Endothelial cell of umbilical vein (primary cell): ENCODE measurements around the gene TGFBR3. TPM values are rescaled to one million over a fixed set of nuclear protein-coding genes. Genes with fewer than 3 reads are reported as not detected.

Experiments
- BruUV-seq: library from RNA; stranded (reverse); fragments of 400-500 nt; replicated peaks from 2 replicates; lab custom pipeline; 2021; lab: Mats Ljungman, UMichigan
- CTCF ChIA-PET: fragments of 300-600, 350-600 bp; sonication (Branson Sonifier 250); formaldehyde crosslinking; loops from one replicate; lab custom pipeline; 2021; ENCODE audit warnings: antibody characterized with exemption, inconsistent platforms; lab: Charles Lee
- POLR2A ChIA-PET: fragments of 300-600, 350-600 bp; sonication (Branson Sonifier 250); formaldehyde crosslinking; loops from one replicate; lab custom pipeline; 2021; ENCODE audit warnings: antibody characterized with exemption, inconsistent platforms; lab: Charles Lee
- DNase-seq: peaks from one replicate; pipeline ENCODE4 v3.0.0-alpha.2; 2011; ENCODE audit warnings: low read depth, low spot score
- FAIRE-seq: peaks from 2 replicates; lab custom pipeline; 2011; peaks lifted over from hg19 to GRCh38; lab: Jason Lieb, UNC
- H2AFZ ChIP-seq: 2 replicates; pipeline ENCODE4 v1.6.0; 2012; ENCODE audit warnings: low read depth, low read length, control low read depth, inconsistent platforms
- H3K27ac ChIP-seq: 2 replicates; pipeline ENCODE4 v1.5.1; 2011; ENCODE audit warnings: low read depth, mild to moderate bottlenecking, control low read depth, low read length, moderate library complexity; ENCODE audit not compliant: insufficient read depth
- H3K27me3 ChIP-seq, 2 experiments: 2 replicates each; pipeline versions ENCODE4 v1.6.0 to v1.6.1; 2011; ENCODE audit warnings: low read length in 2 of 2, mixed read lengths in 1 of 2; ENCODE audit not compliant: control insufficient read depth in 2 of 2, insufficient read depth in 2 of 2
- H3K36me3 ChIP-seq, 2 experiments: 2 replicates in 1 of 2; 3 replicates in 1 of 2; pipeline ENCODE4 v1.5.1; 2011; ENCODE audit warnings: low read length in 2 of 2, mild to moderate bottlenecking in 1 of 2, moderate library complexity in 1 of 2; ENCODE audit not compliant: control insufficient read depth in 2 of 2, insufficient read depth in 2 of 2; ENCODE audit errors: extremely low read depth in 1 of 2
- H3K4me1 ChIP-seq: 3 replicates; pipeline ENCODE4 v1.5.1; 2011; ENCODE audit warnings: mild to moderate bottlenecking, low read length; ENCODE audit not compliant: control insufficient read depth, insufficient read depth; ENCODE audit errors: extremely low read depth
- H3K4me2 ChIP-seq: 2 replicates; pipeline ENCODE4 v1.6.1; 2011; ENCODE audit warnings: low read length, control low read depth, mixed read lengths; ENCODE audit not compliant: insufficient read depth
- H3K4me3 ChIP-seq, 3 experiments: fragments of 200-600 bp in 1 of 3; sonication (generic), shearing (Covaris generic) in 1 of 3; replicated peaks in 1 of 3; 2 replicates each; pipeline ENCODE4 v1.5.1; 2011 to 2016; ENCODE audit warnings: control low read depth in 3 of 3, low read length in 3 of 3, mild to moderate bottlenecking in 2 of 3, inconsistent platforms in 1 of 3, low read depth in 1 of 3, moderate library complexity in 1 of 3; ENCODE audit not compliant: insufficient read depth in 1 of 3
- H3K79me2 ChIP-seq: 2 replicates; pipeline ENCODE4 v1.6.0; 2012; ENCODE audit warnings: low read length, inconsistent platforms; ENCODE audit not compliant: control insufficient read depth, insufficient read depth
- H3K9ac ChIP-seq: replicated peaks from 2 replicates; pipeline ENCODE3; 2011; ENCODE audit warnings: low read length, control low read depth; ENCODE audit not compliant: insufficient read depth; ENCODE audit errors: extremely low read depth
- H3K9me1 ChIP-seq: replicated peaks from 3 replicates; pipeline ENCODE4 v1.6.0; 2011; ENCODE audit warnings: mild to moderate bottlenecking, low read length; ENCODE audit not compliant: control insufficient read depth, insufficient read depth; ENCODE audit errors: extremely low read depth
- H3K9me3 ChIP-seq: replicated peaks from 2 replicates; pipeline ENCODE4 v1.5.1; 2012; ENCODE audit warnings: low read length, inconsistent platforms; ENCODE audit not compliant: control insufficient read depth, insufficient read depth
- H4K20me1 ChIP-seq: replicated peaks from 2 replicates; pipeline ENCODE3; 2011; ENCODE audit warnings: mild to moderate bottlenecking, low read length; ENCODE audit not compliant: control insufficient read depth, insufficient read depth; ENCODE audit errors: extremely low read depth
- CTCF ChIP-seq, 2 donors: IDR thresholded peaks; 1 replicate in 1 of 2; 2 replicates in 1 of 2; pipeline ENCODE4 v1.5.1; 2011; ENCODE audit warnings: low read length in 2 of 2, mild to moderate bottlenecking in 2 of 2, moderate library complexity in 2 of 2, control low read depth in 1 of 2, inconsistent platforms in 1 of 2, low read depth in 1 of 2; ENCODE audit not compliant: insufficient read depth in 1 of 2; ENCODE audit errors: extremely low read depth in 1 of 2
- EZH2 ChIP-seq: IDR thresholded peaks from 2 replicates; pipeline ENCODE4 v1.6.1; 2012; ENCODE audit warnings: borderline replicate concordance, low read depth, mild to moderate bottlenecking, moderate library complexity, low read length, inconsistent platforms; ENCODE audit not compliant: severe bottlenecking
- GATA2 ChIP-seq: IDR thresholded peaks from 2 replicates; pipeline ENCODE4 v1.7.0; 2011; ENCODE audit warnings: low read depth, mild to moderate bottlenecking, moderate library complexity, mixed read lengths, low read length; ENCODE audit not compliant: insufficient read length, insufficient read depth
- JUN ChIP-seq: IDR thresholded peaks from 2 replicates; pipeline ENCODE4 v1.6.1; 2011; ENCODE audit warnings: borderline replicate concordance, low read depth; ENCODE audit not compliant: insufficient read length, insufficient read depth
- MAX ChIP-seq: IDR thresholded peaks from 2 replicates; pipeline ENCODE4 v1.6.1; 2011; ENCODE audit not compliant: insufficient read depth, insufficient read length
- POLR2A ChIP-seq: IDR thresholded peaks from 2 replicates; pipeline ENCODE4 v1.6.1; 2012; ENCODE audit warnings: low read depth, mild to moderate bottlenecking, control low read depth, low read length
- POLR2AphosphoS5 ChIP-seq: IDR thresholded peaks from 2 replicates; pipeline ENCODE4 v1.6.1; 2012; ENCODE audit warnings: low read depth, mild to moderate bottlenecking, control low read depth, low read length, moderate library complexity; ENCODE audit not compliant: insufficient read depth
- dilution Hi-C: fragments of 300-500 bp; cut with MboI; formaldehyde crosslinking; loops from one replicate; pipeline ENCODE4 v1.15.0; 2019; ENCODE audit warnings: low sequenced_read_pairs; ENCODE audit not compliant: extremely low pct_ligation_motif_present
- intact Hi-C: fragments of 100-400 bp; cut with micrococcal nuclease; formaldehyde crosslinking; loops from one replicate; pipeline ENCODE4 v1.10.0; 2022
- polyA plus RNA-seq, 4 experiments: library from polyadenylated mRNA; depleted of rRNA in 3 of 4; stranded (reverse) in 3 of 4; unstranded in 1 of 4; fragments of >200 nt; gene quantifications; 2 replicates each; pipeline versions ENCODE4 v1.2.1 to v1.2.3, GENCODE V29; 2011 to 2012; ENCODE audit warnings: missing spikeins in 1 of 4
- total RNA-seq: library from RNA; stranded (reverse); gene quantifications from 2 replicates; pipeline ENCODE4 v1.2.3, GENCODE V29; 2021

TGFBR3 gene
- total and polyA plus RNA-seq, 2 donors (not counting 3 experiments of a cell fraction or from before 2014, with no cell fraction given), result 8.0 to 13.4 TPM

DNA sequence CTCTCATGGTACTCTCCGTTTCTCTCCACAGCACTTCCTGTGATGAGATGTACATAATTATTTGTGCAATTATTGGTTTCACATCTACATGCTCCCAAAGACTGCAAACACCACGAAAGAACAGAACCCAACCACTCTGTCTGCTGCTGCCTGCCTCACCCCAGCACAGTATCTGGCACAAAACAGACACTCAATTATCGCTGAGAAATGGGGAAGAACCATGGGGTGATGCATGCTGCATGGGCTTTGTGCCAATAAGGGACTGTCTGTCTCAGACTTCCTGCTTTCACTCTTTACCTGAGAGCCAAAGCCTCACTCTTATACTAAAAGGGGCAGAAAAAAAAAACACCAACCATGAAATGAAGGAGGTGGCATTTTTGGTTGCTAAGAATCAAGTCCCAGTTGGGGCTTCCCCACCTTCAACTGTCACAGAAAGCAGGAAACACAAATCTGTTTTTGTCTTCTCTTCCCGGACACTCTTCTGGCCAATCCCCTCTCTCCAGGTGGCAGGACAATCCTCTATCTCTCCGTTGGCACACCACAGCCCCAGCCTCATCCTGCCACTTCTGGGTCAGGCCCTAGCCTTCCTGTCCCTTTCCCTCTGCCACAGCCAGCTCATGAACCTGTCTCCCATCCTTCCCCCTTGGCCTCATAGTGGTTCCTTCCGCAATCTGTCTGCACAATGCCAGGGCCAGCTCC lies 82.0 kb downstream of the TGFBR3 start:
- DNase-seq (no peak), FAIRE-seq (no peak)
- dilution Hi-C loops (no loop called here), intact Hi-C loops (no loop called here)
- Histone ChIP-seq H3K9me3 (no peaks in the 10 kb centered on the region), H3K27me3 (no peaks in the 10 kb centered on the region), H3K4me2 (no peak overlapping the region), H4K20me1 (no peaks in the 10 kb centered on the region), H3K4me1 (peaks cover 13% of the 10 kb centered on the region), H2AFZ (no peak overlapping the region), H3K4me3 (no peak overlapping the region), H3K9ac (no peak overlapping the region), H3K79me2 (no peaks in the 10 kb centered on the region), H3K36me3 (no peaks in the 10 kb centered on the region), H3K27ac (no peak overlapping the region), H3K9me1 (no peaks in the 10 kb centered on the region)
- BruUV-seq, result no TSS peak
- ChIA-PET CTCF (no interaction called here), POLR2A (no interaction called here)
- no peak for TF ChIP-seq MAX

GRCh38 chr1:91803123-91803522 lies 82.8 kb downstream of the TGFBR3 start:
- H3K36me3 ChIP-seq, result no peaks in the 10 kb centered on the region
- no peak for FAIRE-seq
- H3K9ac ChIP-seq, result no peak overlapping the region
- H3K79me2 ChIP-seq, result no peaks in the 10 kb centered on the region
- H3K4me1 ChIP-seq, result peaks cover 13% of the 10 kb centered on the region
- H2AFZ ChIP-seq, result no peak overlapping the region
- DNase-seq, result no peak
- H3K9me3 ChIP-seq, result no peaks in the 10 kb centered on the region
- no peaks in the 10 kb centered on the region for H3K27me3 ChIP-seq
- ChIA-PET CTCF (interaction anchor here (0.9 to 1.5 kb wide), 2 partner anchors 11 to 292 kb away, joined by 3 read pairs; no protein-coding TSS in a partner anchor), POLR2A (no interaction called here)
- intact Hi-C loops (no loop called here), dilution Hi-C loops (no loop called here)
- no peak for TF ChIP-seq JUN
- no peak for TF ChIP-seq GATA2
- no peak for TF ChIP-seq EZH2
- TF ChIP-seq POLR2AphosphoS5, result no peak
- no peak for TF ChIP-seq CTCF (IDR thresholded peaks at IDR 0.05; ENCODE audit: extremely low read depth in 1 of 2, insufficient read depth in 1 of 2, low read depth in 1 of 2, low read length in 2 of 2)
- TF ChIP-seq POLR2A, result no peak
- no peaks in the 10 kb centered on the region for H3K9me1 ChIP-seq
- BruUV-seq, result no TSS peak
- H3K4me3 ChIP-seq, result no peak overlapping the region
- no peak overlapping the region for H3K4me2 ChIP-seq
- H3K27ac ChIP-seq, result no peak overlapping the region
- no peaks in the 10 kb centered on the region for H4K20me1 ChIP-seq
